ENCODE results near the gene LMOD1. TPM values are rescaled to one million over a fixed set of nuclear protein-coding genes. Genes with fewer than 3 reads are reported as not detected.
A peak's percentile ranks its signal among the peaks of the same experiment; 100 is the strongest.

The LMOD1 gene
- polyA plus RNA-seq, 1 experiment, result 41.1 TPM

GRCh38 chr1:201916649-201917249, 29.6 kb downstream of the LMOD1 start:
- no peak for TF ChIP-seq CTCF (IDR thresholded peaks at IDR 0.05; ENCODE audit: low read depth, low read length)
- ChIA-PET POLR2A (interaction anchor here (0.8 to 2.8 kb wide), 8 partner anchors 9 to 46 kb away, joined by 3 to 22 read pairs (median 8); partner anchors contain the start of genes LMOD1 and TIMM17A), CTCF (interaction anchor here (0.7 kb wide), 1 partner anchor 14 kb away, joined by 4 read pairs; no protein-coding TSS in a partner anchor)
- Histone ChIP-seq H3K4me3 (ENCODE audit: low read depth, low read length) (no peak overlapping the region), H3K27ac (ENCODE audit: low read depth, low read length) (peak overlapping the region; percentile 93), H3K9me3 (ENCODE audit: control insufficient read depth, insufficient read depth, low read length) (no peaks in the 10 kb centered on the region; the same call in 1 of the 2 replicates), H3K27me3 (ENCODE audit: control insufficient read depth, insufficient read depth, low read length) (no peaks in the 10 kb centered on the region)
- peak; percentile 79 for DNase-seq (ENCODE audit: low read depth, low spot score)

DNA sequence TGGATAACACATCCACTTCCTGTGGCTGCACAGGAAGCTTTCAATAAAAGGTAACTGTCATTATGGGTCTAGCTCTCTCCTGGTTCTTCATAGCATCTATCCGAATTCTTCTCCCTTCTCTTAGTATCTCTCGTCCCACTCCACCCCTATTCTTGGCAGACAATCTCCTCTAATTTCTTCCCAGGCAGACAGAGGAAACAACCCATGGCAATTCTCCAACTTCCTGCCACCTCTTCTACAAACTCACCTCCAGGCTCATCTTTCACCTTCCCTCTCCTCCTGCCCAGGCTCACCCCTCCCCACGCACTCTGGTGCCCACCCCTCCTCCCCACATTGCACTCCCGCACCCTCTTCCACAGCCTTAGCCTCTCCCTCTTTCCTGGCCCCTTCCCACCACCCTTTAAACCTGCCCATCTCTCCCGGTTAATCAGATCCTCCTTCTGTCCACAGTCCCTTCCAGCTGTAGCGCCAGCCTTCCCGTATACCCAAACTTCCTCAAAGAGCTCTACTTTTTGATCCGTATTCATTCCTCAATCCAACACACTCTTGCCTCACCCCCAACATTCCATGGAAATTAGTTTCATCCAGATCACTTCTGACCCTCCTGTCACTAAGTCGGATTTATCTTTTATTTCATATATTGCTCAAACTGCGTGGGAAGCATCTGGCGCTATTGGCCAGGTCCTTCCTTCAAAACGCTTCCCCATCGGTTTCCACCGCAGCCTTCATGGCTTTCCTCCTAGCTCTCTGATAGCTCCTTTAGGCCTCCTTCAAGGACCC, 31.7 kb downstream of the LMOD1 start:
- CTCF ChIA-PET, result no interaction called here
- Histone ChIP-seq H3K9me3 (ENCODE audit: control insufficient read depth, insufficient read depth, low read length) (no peaks in the 10 kb centered on the region; the same call in 1 of the 2 replicates), H3K27ac (ENCODE audit: low read depth, low read length) (no peak overlapping the region), H3K4me3 (ENCODE audit: low read depth, low read length) (no peak overlapping the region), H3K27me3 (ENCODE audit: control insufficient read depth, insufficient read depth, low read length) (no peaks in the 10 kb centered on the region)
- POLR2A ChIA-PET, result no interaction called here
- DNase-seq (ENCODE audit: low read depth, low spot score), result no peak
- TF ChIP-seq CTCF (IDR thresholded peaks at IDR 0.05; ENCODE audit: low read depth, low read length), result no peak

- no peaks in the 10 kb centered on the region for H3K27me3 ChIP-seq (ENCODE audit: control insufficient read depth, insufficient read depth, low read length)
- no peak overlapping the region for H3K4me3 ChIP-seq (ENCODE audit: low read depth, low read length)
- TF ChIP-seq CTCF (IDR thresholded peaks at IDR 0.05; ENCODE audit: low read depth, low read length), result no peak
- H3K27ac ChIP-seq (ENCODE audit: low read depth, low read length), result no peak overlapping the region
- ChIA-PET CTCF (interaction anchor here (0.7 to 2.1 kb wide), 2 partner anchors 15 to 17 kb away, joined by 3 to 14 read pairs; no protein-coding TSS in a partner anchor), POLR2A (interaction anchor here (1.1 kb wide), 2 partner anchors 8 to 33 kb away, joined by 3 to 4 read pairs; partner anchors contain the start of gene LMOD1)
- H3K9me3 ChIP-seq (ENCODE audit: control insufficient read depth, insufficient read depth, low read length), result no peaks in the 10 kb centered on the region; the same call in 1 of the 2 replicates
- no peak for DNase-seq (ENCODE audit: low read depth, low spot score)
These were observed 33.5 kb downstream of the LMOD1 start for GRCh38 chr1:201912832-201913231.

GRCh38 chr1:201911826-201912571, 34.3 kb downstream of the LMOD1 start:
- Histone ChIP-seq H3K4me3 (ENCODE audit: low read depth, low read length) (no peak overlapping the region), H3K9me3 (ENCODE audit: control insufficient read depth, insufficient read depth, low read length) (no peaks in the 10 kb centered on the region; the same call in 1 of the 2 replicates), H3K27me3 (ENCODE audit: control insufficient read depth, insufficient read depth, low read length) (no peaks in the 10 kb centered on the region), H3K27ac (ENCODE audit: low read depth, low read length) (no peak overlapping the region)
- no peak for DNase-seq (ENCODE audit: low read depth, low spot score)
- CTCF ChIA-PET, result interaction anchor here (2.1 kb wide), 1 partner anchor 16 kb away, joined by 14 read pairs; no protein-coding TSS in a partner anchor
- TF ChIP-seq CTCF (IDR thresholded peaks at IDR 0.05; ENCODE audit: low read depth, low read length), result no peak
- POLR2A ChIA-PET, result interaction anchor here (0.5 to 1.1 kb wide), 4 partner anchors 7 to 61 kb away, joined by 3 to 5 read pairs (median 4); partner anchors contain the start of gene LMOD1

All from AG04450 (cell line).